Mucosa of descending colon (tissue), 3 donors: ENCODE measurements around the gene TRAF2. TPM values are rescaled to one million over a fixed set of nuclear protein-coding genes. Genes with fewer than 3 reads are reported as not detected.

ENCODE experiments used
- ATAC-seq: fragments of 200-7000 bp; cut with Tn5 transposase; one replicate; pipeline ENCODE4 v1.9.1; 2020; ENCODE audit warnings: mild to moderate bottlenecking, moderate library complexity
- DNase-seq, 3 donors: peaks; one replicate each; pipeline ENCODE4 v3.0.0-alpha.2; 2020
- H3K36me3 ChIP-seq: fragments of 200-600 bp; one replicate; pipeline ENCODE4 v1.8.0; 2021; ENCODE audit warnings: low read depth, mild to moderate bottlenecking
- H3K4me1 ChIP-seq: fragments of 200-600 bp; one replicate; pipeline ENCODE4 v1.8.0; 2021; ENCODE audit warnings: low read depth, mild to moderate bottlenecking
- H3K4me3 ChIP-seq: fragments of 200-600 bp; one replicate; pipeline ENCODE4 v1.8.0; 2021; ENCODE audit warnings: mild to moderate bottlenecking
- H3K9me3 ChIP-seq: fragments of 200-600 bp; one replicate; pipeline ENCODE4 v1.8.0; 2021; ENCODE audit warnings: mild to moderate bottlenecking
- CTCF ChIP-seq: fragments of 200-600 bp; IDR thresholded peaks from one replicate; pipeline ENCODE4 v1.8.0; 2022; ENCODE audit warnings: antibody characterized with exemption, mild to moderate bottlenecking
- intact Hi-C, 2 donors: fragments of 100-400 bp; cut with DNase I in 1 of 2; cut with micrococcal nuclease in 1 of 2; formaldehyde crosslinking; loops; one replicate each; pipeline versions ENCODE4 v1.11.0 to v1.11.1; 2022; cut with DNase I, micrococcal nuclease
- total RNA-seq, 3 donors: library from RNA; stranded (reverse); fragmentation: NEBNext Ultra II Directional in 2 of 3; extraction: Animal tissue kit (Norgen Biotek cat#: 25700) in 2 of 3; gene quantifications; one replicate each; pipeline versions ENCODE4 v1.2.1 to v1.2.4, GENCODE V29; 2021 to 2023
- donor health status: DM: no; HTN: no; CAD: no; lungs with moderate emphysema.
- donor health status: DM: no; HTN: no; CAD: no.
- donor health status: DM: no; HTN: yes; CAD: no.

Gene TRAF2
- total RNA-seq, 3 donors from 2014 or later = 19.6 to 28.2 (median 21.1) TPM

GRCh38 chr9:136860529-136860928, 25.8 kb upstream of the TRAF2 start:
- Histone ChIP-seq H3K4me3 (no peak overlapping the region), H3K4me1 (peaks cover 58% of the 10 kb centered on the region), H3K9me3 (no peaks in the 10 kb centered on the region), H3K36me3 (no peaks in the 10 kb centered on the region)
- ATAC-seq = peak; percentile 5
- no peak for TF ChIP-seq CTCF
- peak; percentile 57 to 69 (median 62) for DNase-seq
- intact Hi-C loops = no loop called here

DNA sequence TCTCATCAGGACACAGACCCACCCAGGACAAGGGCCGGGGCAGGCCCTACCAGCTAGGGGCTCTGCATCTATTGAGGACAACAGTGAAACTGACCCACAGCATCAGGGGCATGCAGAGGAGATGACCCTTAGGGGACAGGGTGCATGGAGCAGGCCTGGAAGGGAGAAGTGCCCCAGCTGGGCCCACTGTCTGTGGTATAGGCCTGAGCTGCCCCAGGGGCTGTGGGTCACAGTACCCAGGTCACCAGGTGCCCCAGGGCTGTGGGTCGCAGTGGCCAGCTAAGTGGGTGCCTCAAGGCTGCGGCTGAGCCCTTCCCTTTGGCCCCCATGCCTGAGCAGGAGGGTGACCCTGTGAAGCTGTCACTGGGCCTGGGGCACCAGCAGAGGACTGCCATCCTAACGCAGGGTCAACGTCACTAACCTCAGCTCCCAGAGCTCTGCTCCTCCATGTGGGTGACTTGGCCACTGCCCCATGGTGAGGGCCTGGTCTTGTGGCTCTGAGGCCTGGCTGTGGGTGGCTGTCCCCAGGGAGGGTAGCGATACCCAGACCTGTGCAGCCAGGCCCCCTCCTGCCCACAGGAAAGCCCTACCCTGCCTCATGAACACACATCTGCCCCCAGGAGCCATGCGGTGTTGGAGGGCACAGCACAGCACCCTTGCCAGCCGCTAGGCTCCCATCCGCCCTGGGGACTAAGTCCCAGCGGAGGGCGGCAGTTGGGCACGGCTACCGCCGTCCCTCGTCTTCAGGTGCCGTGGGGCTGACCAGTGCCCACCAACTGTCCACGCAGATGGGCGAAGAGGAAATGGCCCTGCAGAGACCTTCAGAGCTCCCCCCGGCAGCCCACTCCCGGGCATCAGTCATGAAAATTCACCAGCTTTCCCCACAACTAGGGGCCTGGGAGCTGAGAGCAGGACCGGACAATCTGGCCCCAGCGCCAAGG, 25.1 kb upstream of the TRAF2 start:
- DNase-seq = peak in 1 of 3 donors; percentile 29
- no peak for TF ChIP-seq CTCF
- Histone ChIP-seq H3K9me3 (no peaks in the 10 kb centered on the region), H3K4me1 (peaks cover 58% of the 10 kb centered on the region), H3K36me3 (no peaks in the 10 kb centered on the region), H3K4me3 (no peak overlapping the region)
- ATAC-seq = no peak
- intact Hi-C loops = no loop called here

- H3K4me3 ChIP-seq = no peak overlapping the region
- no peaks in the 10 kb centered on the region for H3K36me3 ChIP-seq
- H3K4me1 ChIP-seq = peaks cover 58% of the 10 kb centered on the region
- no peaks in the 10 kb centered on the region for H3K9me3 ChIP-seq
- ATAC-seq (no peak), DNase-seq (peak in 1 of 3 donors; percentile 25)
- no peak for TF ChIP-seq CTCF
- intact Hi-C loops = no loop called here
Measured at GRCh38 chr9:136861874-136862457, 24.4 kb upstream of the TRAF2 start.

DNA sequence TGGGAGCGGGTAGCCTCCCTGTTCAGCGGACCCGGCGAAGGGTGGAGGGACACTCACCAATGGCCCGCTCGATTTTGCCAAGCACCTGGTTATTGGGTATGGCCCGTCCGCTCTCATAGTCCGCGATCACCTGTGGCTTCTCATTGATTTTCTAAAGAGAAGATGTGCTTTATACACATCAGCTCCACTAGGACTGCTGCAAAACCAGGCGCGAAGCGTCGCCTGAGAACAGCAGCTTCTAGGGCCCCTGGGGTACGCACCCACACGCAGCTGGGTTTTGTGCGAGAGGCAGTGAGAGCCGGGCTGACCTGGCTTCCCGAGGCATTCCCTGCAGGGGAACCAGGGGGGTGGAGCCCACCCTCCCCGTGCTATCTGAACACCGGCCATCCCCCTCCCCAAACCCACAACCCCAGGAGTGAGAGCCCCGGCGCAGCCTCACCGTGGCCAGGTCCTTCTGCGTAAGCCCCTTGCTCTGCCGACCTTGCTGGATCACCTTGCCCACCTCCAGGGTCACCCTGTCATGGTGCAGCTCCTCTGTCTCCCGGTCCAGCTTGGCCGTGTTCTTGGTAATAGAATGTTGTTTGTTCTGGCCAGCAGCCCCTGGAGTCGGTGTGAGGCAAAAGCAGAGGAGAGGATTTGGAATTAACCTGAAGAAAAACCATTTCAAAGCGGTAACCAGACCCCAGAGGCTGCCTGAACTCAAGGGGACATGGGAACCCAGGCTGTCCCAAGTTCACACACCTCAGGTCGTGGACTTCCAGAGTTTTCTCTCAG, 23.3 kb upstream of the TRAF2 start:
- no peak for ATAC-seq
- no peak for TF ChIP-seq CTCF
- no peaks in the 10 kb centered on the region for H3K36me3 ChIP-seq
- DNase-seq = peak in 2 of 3 donors; percentile 22 to 47
- H3K4me1 ChIP-seq = peaks cover 49% of the 10 kb centered on the region
- no peaks in the 10 kb centered on the region for H3K9me3 ChIP-seq
- intact Hi-C loops = no loop called here
- H3K4me3 ChIP-seq = no peak overlapping the region

DNA sequence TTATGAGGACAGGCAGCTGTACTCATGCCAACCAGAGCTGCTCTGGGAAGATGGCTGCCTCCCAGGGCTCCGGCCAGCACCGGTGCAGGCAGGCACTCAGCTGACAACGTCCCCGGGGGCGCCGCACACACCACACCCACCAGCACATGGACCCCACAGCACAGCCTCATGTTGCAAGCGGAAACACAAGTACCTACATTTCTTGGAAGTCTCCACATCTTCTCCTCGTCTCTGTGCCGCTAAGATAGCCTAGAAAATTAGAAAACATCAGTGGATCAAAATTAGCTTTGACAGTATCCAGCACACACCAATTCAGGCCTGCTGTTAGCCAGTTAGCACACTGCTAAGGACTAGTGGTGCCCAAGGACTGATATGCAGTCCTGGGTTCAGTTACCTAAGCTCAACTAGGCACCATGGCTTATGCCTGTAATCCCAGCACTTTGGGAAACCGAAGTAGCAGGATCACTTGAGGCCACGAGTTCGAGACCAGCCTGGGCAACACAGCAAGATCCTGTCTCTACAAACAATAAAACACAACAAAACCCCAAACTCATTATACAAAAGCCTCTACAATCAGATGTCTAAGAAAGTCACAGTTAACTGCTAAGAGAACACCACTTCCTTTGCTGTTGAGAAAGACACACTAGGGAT, 22.6 kb upstream of the TRAF2 start:
- Histone ChIP-seq H3K4me1 (peaks cover 41% of the 10 kb centered on the region), H3K4me3 (no peak overlapping the region), H3K9me3 (no peaks in the 10 kb centered on the region), H3K36me3 (no peaks in the 10 kb centered on the region)
- intact Hi-C loops = no loop called here
- ATAC-seq (no peak), DNase-seq (no peak)
- no peak for TF ChIP-seq CTCF
